ENCODE results near the gene DIPK1B.

DNA sequence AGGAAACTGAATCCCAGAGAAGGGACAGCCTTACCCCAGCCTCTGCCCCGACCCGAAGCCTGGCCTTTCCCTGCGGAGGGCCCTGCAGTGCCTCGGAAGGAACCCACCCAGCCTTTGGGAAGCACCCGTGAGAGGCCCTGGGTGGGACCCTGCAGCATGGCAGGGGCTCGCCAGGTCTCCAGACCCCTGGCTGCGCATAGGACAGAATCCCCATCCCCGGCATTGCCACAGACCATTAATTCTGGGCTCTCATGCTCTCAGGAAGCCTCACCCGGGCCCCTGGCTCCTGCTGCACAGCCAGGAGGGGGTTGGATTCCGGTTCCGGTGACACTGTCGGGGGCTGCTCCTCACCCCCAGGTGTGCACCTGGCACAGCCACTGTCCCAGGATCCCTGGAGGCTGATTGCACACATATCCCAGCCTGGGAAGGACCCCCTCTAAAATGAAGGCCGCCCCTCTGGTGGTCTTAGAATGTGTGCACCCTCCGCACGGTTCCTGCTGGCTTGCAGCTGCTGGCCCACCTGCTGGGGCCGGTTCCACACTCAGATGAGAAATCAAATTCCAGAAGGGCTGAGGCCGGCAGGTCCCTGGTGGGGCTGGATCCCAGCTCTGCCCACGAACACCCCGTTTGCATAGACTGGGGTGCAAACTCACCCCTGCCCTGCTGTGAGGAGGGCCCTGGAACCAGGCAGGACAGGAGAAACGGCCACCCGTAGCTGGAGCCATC lies 45.0 kb upstream of the DIPK1B start:
- no peak for TF ChIP-seq POLR2AphosphoS5 (IDR thresholded peaks at IDR 0.05)
- TF ChIP-seq SMC3 (conservative IDR thresholded peaks at IDR 0.05; ENCODE audit: poor library complexity), result no peak
- TF ChIP-seq, protein P1, sequence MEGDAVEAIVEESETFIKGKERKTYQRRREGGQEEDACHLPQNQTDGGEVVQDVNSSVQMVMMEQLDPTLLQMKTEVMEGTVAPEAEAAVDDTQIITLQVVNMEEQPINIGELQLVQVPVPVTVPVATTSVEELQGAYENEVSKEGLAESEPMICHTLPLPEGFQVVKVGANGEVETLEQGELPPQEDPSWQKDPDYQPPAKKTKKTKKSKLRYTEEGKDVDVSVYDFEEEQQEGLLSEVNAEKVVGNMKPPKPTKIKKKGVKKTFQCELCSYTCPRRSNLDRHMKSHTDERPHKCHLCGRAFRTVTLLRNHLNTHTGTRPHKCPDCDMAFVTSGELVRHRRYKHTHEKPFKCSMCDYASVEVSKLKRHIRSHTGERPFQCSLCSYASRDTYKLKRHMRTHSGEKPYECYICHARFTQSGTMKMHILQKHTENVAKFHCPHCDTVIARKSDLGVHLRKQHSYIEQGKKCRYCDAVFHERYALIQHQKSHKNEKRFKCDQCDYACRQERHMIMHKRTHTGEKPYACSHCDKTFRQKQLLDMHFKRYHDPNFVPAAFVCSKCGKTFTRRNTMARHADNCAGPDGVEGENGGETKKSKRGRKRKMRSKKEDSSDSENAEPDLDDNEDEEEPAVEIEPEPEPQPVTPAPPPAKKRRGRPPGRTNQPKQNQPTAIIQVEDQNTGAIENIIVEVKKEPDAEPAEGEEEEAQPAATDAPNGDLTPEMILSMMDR (IDR thresholded peaks at IDR 0.05; ENCODE audit: poor library complexity, severe bottlenecking), result no peak
- no peak for TF ChIP-seq EZH2 (IDR thresholded peaks at IDR 0.05; ENCODE audit: borderline replicate concordance, insufficient read depth, low read length, poor library complexity, severe bottlenecking)
- no peak for TF ChIP-seq MXI1 (conservative IDR thresholded peaks at IDR 0.05; ENCODE audit: poor library complexity, severe bottlenecking)

All from neural cell (in vitro differentiated cells).